ENCODE results near the gene KRT4. TPM values are rescaled to one million over a fixed set of nuclear protein-coding genes. Genes with fewer than 3 reads are reported as not detected.
"Not testable (repeated sequence)": the region's sequence is repeated elsewhere in the genome, so short reads cannot be mapped to it uniquely, and the experiment has no call there.

The KRT4 gene
- total RNA-seq, 1 experiment from 2014 or later: not detected

- H2BK120ac ChIP-seq (ENCODE audit: low read depth, low read length, poor library complexity, severe bottlenecking): no peak within 1 kb of the TSS
- H2BK20ac ChIP-seq (ENCODE audit: low read depth, low read length, poor library complexity, severe bottlenecking): no peak within 1 kb of the TSS
- no peak within 1 kb of the TSS for H3K23ac ChIP-seq (ENCODE audit: insufficient read length, low read depth, low read length)
- H3K9ac ChIP-seq (ENCODE audit: extremely low read depth, insufficient read length, low read length): no peak within 1 kb of the TSS
- no peak within 1 kb of the TSS for H2BK5ac ChIP-seq (ENCODE audit: insufficient read length, low read length)
- no peak for TF ChIP-seq CTCF (conservative IDR thresholded peaks at IDR 0.05)
- H3K14ac ChIP-seq (ENCODE audit: insufficient read depth, low read length): peak within 1 kb of the TSS; percentile 40; the same call in 1 of the 2 replicates
- no peak within 1 kb of the TSS for H4K91ac ChIP-seq (ENCODE audit: insufficient read length, low read depth, low read length)
- no CpG with 5 or more reads among the region's 17 CpGs for WGBS (ENCODE audit: extremely low coverage, insufficient read length, low lambda C conversion rate)
- no peaks in the 10 kb centered on the region for H3K23me2 ChIP-seq (ENCODE audit: insufficient read length, low read depth, low read length, poor library complexity, severe bottlenecking)
- H4K20me1 ChIP-seq (ENCODE audit: control insufficient read depth, insufficient read depth, insufficient read length): peaks cover 3% of the 10 kb centered on the region
- no peak within 1 kb of the TSS for H4K5ac ChIP-seq (ENCODE audit: insufficient read length, low read depth, low read length)
- H2BK15ac ChIP-seq (ENCODE audit: low read depth, low read length): no peak within 1 kb of the TSS
- Mint-ChIP-seq H3K4me1 (peaks cover 12 to 21% of the 10 kb centered on the region in 2 experiments), H3K9me3 (no peaks in the 10 kb centered on the region), H3K27me3 (ENCODE audit: low read depth) (peaks cover 2% of the 10 kb centered on the region), H3K4me3 (no peak within 1 kb of the TSS), H3K36me3 (ENCODE audit: insufficient read depth in 1 of 3, low read depth in 3 of 3) (no peaks in the 10 kb centered on the region), H3K27ac (no peak within 1 kb of the TSS)
- no peak within 1 kb of the TSS for H3K27ac ChIP-seq (ENCODE audit: insufficient read length, low read depth, low read length)
- H3K9me3 ChIP-seq (ENCODE audit: control insufficient read depth, low read depth, low read length): no peaks in the 10 kb centered on the region
- no peak within 1 kb of the TSS for H3K18ac ChIP-seq (ENCODE audit: insufficient read length, low read depth, low read length)
- no peak within 1 kb of the TSS for H3K4me2 ChIP-seq (ENCODE audit: insufficient read depth, insufficient read length, low read length)
- H4K8ac ChIP-seq (replicated peaks; ENCODE audit: insufficient read length, low read depth, low read length): no peak within 1 kb of the TSS
- H3T11ph ChIP-seq (ENCODE audit: low read length): no peak within 1 kb of the TSS
- H3K79me2 ChIP-seq (ENCODE audit: insufficient read depth, low read length): no peaks in the 10 kb centered on the region
- no peak within 1 kb of the TSS for H2BK12ac ChIP-seq (ENCODE audit: insufficient read length, low read depth, low read length)
- H3K56ac ChIP-seq (ENCODE audit: insufficient read length, low read depth, low read length): no peak within 1 kb of the TSS
- H3K4me1 ChIP-seq (ENCODE audit: insufficient read depth, low read length): peaks cover 8% of the 10 kb centered on the region; the same call in 1 of the 2 replicates
- H2AK5ac ChIP-seq (ENCODE audit: insufficient read length, low read length): no peak within 1 kb of the TSS
- H3K79me1 ChIP-seq (ENCODE audit: insufficient read depth, low read depth, low read length, poor library complexity, severe bottlenecking): no peaks in the 10 kb centered on the region
- H2AFZ ChIP-seq (ENCODE audit: low read length): no peak within 1 kb of the TSS
- H3K27me3 ChIP-seq (ENCODE audit: insufficient read depth, low read length): no peaks in the 10 kb centered on the region
- no peak within 1 kb of the TSS for H3K4ac ChIP-seq (ENCODE audit: low read depth, low read length)
- DNase-seq: no peak
Observed at GRCh38 chr12:52795694-52796428, 18.1 kb downstream of the KRT4 start, which contains the start of gene KRT3. Gene KRT3 (minus strand): TSS chr12:52796117. CDS start chr12:52796042, 75 bp downstream.

GRCh38 chr12:52795332-52795674 is 18.6 kb downstream of the KRT4 start:
- not testable (repeated sequence) for H3K4me2 ChIP-seq (ENCODE audit: insufficient read depth, insufficient read length, low read length)
- no CpG with 5 or more reads among the region's 2 CpGs for WGBS (ENCODE audit: extremely low coverage, insufficient read length, low lambda C conversion rate)

More at GRCh38 chr12:52795332-52795674, 18.6 kb downstream of the KRT4 start:
- H3K18ac ChIP-seq (ENCODE audit: insufficient read length, low read depth, low read length); H2AFZ ChIP-seq (ENCODE audit: low read length); H3K4me1 ChIP-seq (ENCODE audit: insufficient read depth, low read length); H3K4me3 Mint-ChIP-seq; H3K27me3 Mint-ChIP-seq (ENCODE audit: low read depth); H4K20me1 ChIP-seq (ENCODE audit: control insufficient read depth, insufficient read depth, insufficient read length); H3K27ac Mint-ChIP-seq; H2BK12ac ChIP-seq (ENCODE audit: insufficient read length, low read depth, low read length); H3K79me2 ChIP-seq (ENCODE audit: insufficient read depth, low read length); H2BK5ac ChIP-seq (ENCODE audit: insufficient read length, low read length); H3K23me2 ChIP-seq (ENCODE audit: insufficient read length, low read depth, low read length, poor library complexity, severe bottlenecking); H3K9ac ChIP-seq (ENCODE audit: extremely low read depth, insufficient read length, low read length); H3K9me3 Mint-ChIP-seq; H4K91ac ChIP-seq (ENCODE audit: insufficient read length, low read depth, low read length); H2AK5ac ChIP-seq (ENCODE audit: insufficient read length, low read length); DNase-seq; H3K14ac ChIP-seq (ENCODE audit: insufficient read depth, low read length); H3K9me3 ChIP-seq (ENCODE audit: control insufficient read depth, low read depth, low read length); H2BK15ac ChIP-seq (ENCODE audit: low read depth, low read length); H4K8ac ChIP-seq (replicated peaks; ENCODE audit: insufficient read length, low read depth, low read length); H3K27ac ChIP-seq (ENCODE audit: insufficient read length, low read depth, low read length); H3K79me1 ChIP-seq (ENCODE audit: insufficient read depth, low read depth, low read length, poor library complexity, severe bottlenecking); H3K36me3 Mint-ChIP-seq (ENCODE audit: insufficient read depth in 1 of 3, low read depth in 3 of 3); H3K4ac ChIP-seq (ENCODE audit: low read depth, low read length); H3K23ac ChIP-seq (ENCODE audit: insufficient read length, low read depth, low read length); H3T11ph ChIP-seq (ENCODE audit: low read length); H4K5ac ChIP-seq (ENCODE audit: insufficient read length, low read depth, low read length); H2BK120ac ChIP-seq (ENCODE audit: low read depth, low read length, poor library complexity, severe bottlenecking); H3K27me3 ChIP-seq (ENCODE audit: insufficient read depth, low read length); H3K56ac ChIP-seq (ENCODE audit: insufficient read length, low read depth, low read length); H2BK20ac ChIP-seq (ENCODE audit: low read depth, low read length, poor library complexity, severe bottlenecking): not testable (repeated sequence)
- peaks cover 10 to 16% of the 10 kb centered on the region in 2 experiments for H3K4me1 Mint-ChIP-seq

Data from H9 (cell line).